A673 (cell line): ENCODE data around the gene FNDC3B. TPM values are rescaled to one million over a fixed set of nuclear protein-coding genes. Genes with fewer than 3 reads are reported as not detected.

Experiments
- BruUV-seq: library from RNA; stranded (reverse); fragments of 400-500 nt; replicated peaks from 2 replicates; lab custom pipeline; 2021; lab: Mats Ljungman, UMichigan
- CTCF ChIA-PET: fragments of 300-600 bp; sonication (Branson Sonifier 250); formaldehyde crosslinking; loops from one replicate; lab custom pipeline; 2022; ENCODE audit warnings: antibody characterized with exemption; lab: Charles Lee
- POLR2A ChIA-PET: fragments of 300-600 bp; sonication (Branson Sonifier 250); formaldehyde crosslinking; loops from one replicate; lab custom pipeline; 2022; ENCODE audit warnings: antibody characterized with exemption; ENCODE audit not compliant: low non-redundant PET; lab: Charles Lee
- DNase-seq: peaks from one replicate; pipeline ENCODE4 v3.0.0-alpha.2; 2015; ENCODE audit warnings: low spot score
- H3K27ac ChIP-seq: fragments of 200-600 bp; sonication (generic); 2 replicates; pipeline ENCODE4 v1.5.1; 2016; ENCODE audit warnings: mixed run types, low read depth, mild to moderate bottlenecking, mixed read lengths, antibody characterized with exemption, low read length; ENCODE audit not compliant: poor library complexity, severe bottlenecking
- H3K27me3 ChIP-seq: fragments of 200-600 bp; sonication (generic); replicated peaks from 2 replicates; pipeline ENCODE4 v1.6.1; 2017; ENCODE audit warnings: mixed run types, low read depth, mild to moderate bottlenecking, mixed read lengths, antibody characterized with exemption, low read length; ENCODE audit not compliant: insufficient read depth, poor library complexity
- H3K36me3 ChIP-seq: fragments of 200-600 bp; sonication (generic); 2 replicates; pipeline ENCODE4 v1.6.1; 2016; ENCODE audit warnings: mixed run types, mild to moderate bottlenecking, mixed read lengths, antibody characterized with exemption, low read length; ENCODE audit not compliant: insufficient read depth, poor library complexity, severe bottlenecking
- H3K4me1 ChIP-seq: fragments of 200-600 bp; sonication (generic); 2 replicates; pipeline ENCODE4 v1.6.1; 2017; ENCODE audit warnings: mixed run types, mild to moderate bottlenecking, mixed read lengths, antibody characterized with exemption, low read length; ENCODE audit not compliant: insufficient read depth, poor library complexity, severe bottlenecking
- H3K4me3 ChIP-seq: fragments of 200-600 bp; sonication (generic); 2 replicates; pipeline ENCODE4 v1.5.1; 2016; ENCODE audit warnings: low read depth, mixed run types, mild to moderate bottlenecking, mixed read lengths, low read length; ENCODE audit not compliant: poor library complexity, severe bottlenecking
- H3K9me3 ChIP-seq: fragments of 200-600 bp; sonication (generic); 2 replicates; pipeline ENCODE4 v1.6.1; 2016; ENCODE audit warnings: mixed run types, low read depth, mild to moderate bottlenecking, mixed read lengths, antibody characterized with exemption, low read length; ENCODE audit not compliant: poor library complexity, severe bottlenecking
- EZH2 ChIP-seq: fragments of 200-600 bp; sonication (generic); IDR thresholded peaks from 2 replicates; pipeline ENCODE4 v1.6.1; 2017; ENCODE audit warnings: borderline replicate concordance, low read depth, mild to moderate bottlenecking, mixed read lengths, antibody characterized with exemption, low read length; ENCODE audit not compliant: poor library complexity, severe bottlenecking
- intact Hi-C: fragments of 100-400 bp; cut with micrococcal nuclease; formaldehyde crosslinking; loops from one replicate; pipeline ENCODE4 v1.10.0; 2022; ENCODE audit not compliant: unreplicated experiment
- total RNA-seq: library from RNA; stranded (reverse); gene quantifications from 2 replicates; pipeline ENCODE4 v1.2.3, GENCODE V29; 2021
- TF ChIP-seq, protein P1 (sequence below): fragments of 300-800, 200-600 bp; sonication (generic); conservative IDR thresholded peaks from 2 replicates; pipeline ENCODE4 v1.5.1; 2017; ENCODE audit warnings: low read depth, mild to moderate bottlenecking, antibody characterized with exemption, low read length, moderate library complexity, mixed read lengths

Gene FNDC3B
- total RNA-seq, 1 experiment from 2014 or later: 50.8 TPM

DNA sequence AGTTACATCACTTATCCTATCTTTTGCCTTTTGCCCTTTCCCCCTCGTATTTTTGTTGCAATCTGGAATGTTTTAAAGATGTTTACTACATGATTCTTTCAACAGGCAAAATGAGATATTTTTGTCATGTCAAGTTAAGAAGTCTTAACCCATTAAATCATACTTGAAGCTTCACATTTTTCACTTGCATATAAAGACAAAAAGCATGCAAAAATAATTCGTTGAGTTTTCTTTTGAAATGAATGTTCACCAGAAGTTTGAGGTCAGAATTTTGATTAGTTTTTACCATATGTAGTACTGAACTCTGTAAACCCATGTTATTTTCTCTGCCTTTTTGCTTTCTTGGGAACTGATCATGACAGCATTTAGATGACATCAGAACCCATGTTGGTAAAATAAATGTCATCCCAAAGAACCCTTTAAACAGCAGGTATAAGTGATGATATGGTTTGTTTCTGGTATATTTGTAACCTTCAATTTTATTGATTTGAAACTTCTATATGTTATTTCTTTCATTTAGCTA, 220.4 kb downstream of the FNDC3B start:
- Histone ChIP-seq H3K4me1 (no peaks in the 10 kb centered on the region), H3K4me3 (no peak overlapping the region), H3K27ac (no peak overlapping the region), H3K9me3 (no peaks in the 10 kb centered on the region), H3K36me3 (no peaks in the 10 kb centered on the region), H3K27me3 (no peaks in the 10 kb centered on the region)
- ChIA-PET CTCF (no interaction called here), POLR2A (no interaction called here)
- no peak for TF ChIP-seq EZH2
- TF ChIP-seq, protein P1, sequence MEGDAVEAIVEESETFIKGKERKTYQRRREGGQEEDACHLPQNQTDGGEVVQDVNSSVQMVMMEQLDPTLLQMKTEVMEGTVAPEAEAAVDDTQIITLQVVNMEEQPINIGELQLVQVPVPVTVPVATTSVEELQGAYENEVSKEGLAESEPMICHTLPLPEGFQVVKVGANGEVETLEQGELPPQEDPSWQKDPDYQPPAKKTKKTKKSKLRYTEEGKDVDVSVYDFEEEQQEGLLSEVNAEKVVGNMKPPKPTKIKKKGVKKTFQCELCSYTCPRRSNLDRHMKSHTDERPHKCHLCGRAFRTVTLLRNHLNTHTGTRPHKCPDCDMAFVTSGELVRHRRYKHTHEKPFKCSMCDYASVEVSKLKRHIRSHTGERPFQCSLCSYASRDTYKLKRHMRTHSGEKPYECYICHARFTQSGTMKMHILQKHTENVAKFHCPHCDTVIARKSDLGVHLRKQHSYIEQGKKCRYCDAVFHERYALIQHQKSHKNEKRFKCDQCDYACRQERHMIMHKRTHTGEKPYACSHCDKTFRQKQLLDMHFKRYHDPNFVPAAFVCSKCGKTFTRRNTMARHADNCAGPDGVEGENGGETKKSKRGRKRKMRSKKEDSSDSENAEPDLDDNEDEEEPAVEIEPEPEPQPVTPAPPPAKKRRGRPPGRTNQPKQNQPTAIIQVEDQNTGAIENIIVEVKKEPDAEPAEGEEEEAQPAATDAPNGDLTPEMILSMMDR: no peak
- no TSS peak for BruUV-seq
- no peak for DNase-seq
- intact Hi-C loops: no loop called here

DNA sequence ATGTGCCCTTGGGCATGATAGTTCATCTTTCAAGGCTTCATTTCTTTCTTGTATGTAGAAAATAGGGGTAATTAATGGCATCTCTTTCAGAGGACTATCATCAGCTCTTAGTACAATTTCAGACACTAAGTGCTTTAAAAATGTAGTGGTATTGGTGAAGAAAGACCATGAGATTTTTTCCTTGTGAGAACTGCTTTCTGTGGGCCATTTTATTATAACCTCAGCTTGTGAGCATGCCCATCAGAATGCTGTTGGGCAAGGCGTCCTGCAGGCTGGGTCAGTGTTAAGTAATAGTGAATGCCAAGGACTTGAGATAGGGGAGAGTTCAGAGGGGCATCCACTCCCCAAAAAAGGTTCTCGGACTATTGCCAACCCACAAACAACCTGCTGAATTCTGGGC, 221.0 kb downstream of the FNDC3B start:
- intact Hi-C loops: no loop called here
- no peak overlapping the region for H3K27ac ChIP-seq
- H3K4me1 ChIP-seq: no peaks in the 10 kb centered on the region
- TF ChIP-seq, protein P1: no peak
- TF ChIP-seq EZH2: no peak
- no peaks in the 10 kb centered on the region for H3K36me3 ChIP-seq
- DNase-seq: no peak
- no peaks in the 10 kb centered on the region for H3K27me3 ChIP-seq
- CTCF ChIA-PET: no interaction called here
- POLR2A ChIA-PET: no interaction called here
- BruUV-seq: no TSS peak
- no peak overlapping the region for H3K4me3 ChIP-seq
- no peaks in the 10 kb centered on the region for H3K9me3 ChIP-seq

- TF ChIP-seq, protein P1: no peak
- TF ChIP-seq EZH2: no peak
- intact Hi-C loops: no loop called here
- ChIA-PET POLR2A (no interaction called here), CTCF (no interaction called here)
- DNase-seq: no peak
- Histone ChIP-seq H3K4me3 (no peak overlapping the region), H3K27me3 (no peaks in the 10 kb centered on the region), H3K27ac (no peak overlapping the region), H3K9me3 (no peaks in the 10 kb centered on the region), H3K36me3 (no peaks in the 10 kb centered on the region), H3K4me1 (no peaks in the 10 kb centered on the region)
- BruUV-seq: no TSS peak
Measured at GRCh38 chr3:172261054-172261453, 221.7 kb downstream of the FNDC3B start.
